Activated B cell treated with CpG ODN at 0.5 μM for 24 hours (primary cell): Measurements from ENCODE around the gene CUX1. TPM values are rescaled to one million over a fixed set of nuclear protein-coding genes. Genes with fewer than 3 reads are reported as not detected.

Source experiments
- ATAC-seq: fragments of 200-7000 bp; cut with Tn5 transposase; one replicate; pipeline ENCODE4 v1.10.0; 2021; ENCODE audit warnings: low read depth, mild to moderate bottlenecking, moderate library complexity
- CTCF ChIA-PET: fragments of 350-600 bp; sonication (Branson Sonifier 250); formaldehyde crosslinking; loops from one replicate; lab custom pipeline; 2021; ENCODE audit warnings: antibody characterized with exemption; lab: Charles Lee
- POLR2A ChIA-PET: fragments of 350-600 bp; sonication (Branson Sonifier 250); formaldehyde crosslinking; loops from one replicate; lab custom pipeline; 2021; ENCODE audit warnings: antibody characterized with exemption; lab: Charles Lee
- DNase-seq: peaks from one replicate; pipeline ENCODE4 v3.0.0; 2022
- H3K27ac Mint-ChIP-seq: one replicate; pipeline ENCODE4 v1.8.0; 2020; ENCODE audit warnings: mixed read lengths
- H3K27me3 Mint-ChIP-seq: one replicate; pipeline ENCODE4 v1.8.0; 2021; ENCODE audit warnings: mixed read lengths
- H3K36me3 Mint-ChIP-seq: one replicate; pipeline ENCODE4 v1.8.0; 2021; ENCODE audit warnings: low read depth, mixed read lengths
- H3K4me1 Mint-ChIP-seq: one replicate; pipeline ENCODE4 v1.8.0; 2021; ENCODE audit warnings: mixed read lengths
- H3K4me3 Mint-ChIP-seq: one replicate; pipeline ENCODE4 v1.8.0; 2020; ENCODE audit warnings: mild to moderate bottlenecking, mixed read lengths
- H3K9me3 Mint-ChIP-seq: one replicate; pipeline ENCODE4 v1.8.0; 2020; ENCODE audit warnings: mixed read lengths
- intact Hi-C: fragments of 100-400 bp; cut with micrococcal nuclease; formaldehyde crosslinking; loops from one replicate; pipeline ENCODE4 v1.15.1; 2024
- total RNA-seq: library from RNA; stranded (reverse); gene quantifications from 2 replicates; pipeline ENCODE4 v1.2.3, GENCODE V29; 2022
- TF ChIP-seq, protein P1 (sequence below): fragments of 200-600 bp; IDR thresholded peaks from one replicate; pipeline ENCODE4 v1.8.0; 2022; ENCODE audit warnings: antibody characterized with exemption, mild to moderate bottlenecking

Gene CUX1
- total RNA-seq, 1 donor from 2014 or later, result 61.7 TPM

DNA sequence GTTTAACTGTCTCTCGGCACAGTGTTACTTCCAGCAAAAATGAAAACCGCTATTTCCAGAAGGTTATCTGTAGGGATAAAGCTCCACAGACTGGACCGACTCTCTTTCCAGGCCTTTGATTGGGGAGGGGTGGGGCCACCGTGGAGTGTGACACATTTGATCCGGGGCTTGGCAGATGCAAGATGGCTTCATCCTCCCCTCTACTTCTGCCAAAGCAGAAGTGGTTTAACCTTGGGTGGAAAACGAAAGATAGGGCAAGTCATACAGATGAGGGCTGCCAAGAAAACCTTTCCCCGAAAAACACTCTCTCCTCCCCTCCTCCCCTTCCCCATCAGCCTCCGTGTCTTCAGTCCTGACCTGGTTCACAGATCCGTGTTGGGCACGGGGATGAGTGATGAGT is 329.6 kb downstream of the CUX1 start:
- Mint-ChIP-seq H3K27me3 (no peaks in the 10 kb centered on the region), H3K9me3 (no peaks in the 10 kb centered on the region), H3K4me1 (peaks cover 8% of the 10 kb centered on the region), H3K27ac (no peak overlapping the region), H3K36me3 (peaks cover 13% of the 10 kb centered on the region), H3K4me3 (no peak overlapping the region)
- ATAC-seq, result no peak
- ChIA-PET CTCF (no interaction called here), POLR2A (no interaction called here)
- TF ChIP-seq, protein P1, sequence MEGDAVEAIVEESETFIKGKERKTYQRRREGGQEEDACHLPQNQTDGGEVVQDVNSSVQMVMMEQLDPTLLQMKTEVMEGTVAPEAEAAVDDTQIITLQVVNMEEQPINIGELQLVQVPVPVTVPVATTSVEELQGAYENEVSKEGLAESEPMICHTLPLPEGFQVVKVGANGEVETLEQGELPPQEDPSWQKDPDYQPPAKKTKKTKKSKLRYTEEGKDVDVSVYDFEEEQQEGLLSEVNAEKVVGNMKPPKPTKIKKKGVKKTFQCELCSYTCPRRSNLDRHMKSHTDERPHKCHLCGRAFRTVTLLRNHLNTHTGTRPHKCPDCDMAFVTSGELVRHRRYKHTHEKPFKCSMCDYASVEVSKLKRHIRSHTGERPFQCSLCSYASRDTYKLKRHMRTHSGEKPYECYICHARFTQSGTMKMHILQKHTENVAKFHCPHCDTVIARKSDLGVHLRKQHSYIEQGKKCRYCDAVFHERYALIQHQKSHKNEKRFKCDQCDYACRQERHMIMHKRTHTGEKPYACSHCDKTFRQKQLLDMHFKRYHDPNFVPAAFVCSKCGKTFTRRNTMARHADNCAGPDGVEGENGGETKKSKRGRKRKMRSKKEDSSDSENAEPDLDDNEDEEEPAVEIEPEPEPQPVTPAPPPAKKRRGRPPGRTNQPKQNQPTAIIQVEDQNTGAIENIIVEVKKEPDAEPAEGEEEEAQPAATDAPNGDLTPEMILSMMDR, result no peak
- intact Hi-C loops, result loop anchor here (5.0 kb wide), 1 partner anchor 330 kb away; the partner anchor contains the start of gene CUX1
- no peak for DNase-seq

DNA sequence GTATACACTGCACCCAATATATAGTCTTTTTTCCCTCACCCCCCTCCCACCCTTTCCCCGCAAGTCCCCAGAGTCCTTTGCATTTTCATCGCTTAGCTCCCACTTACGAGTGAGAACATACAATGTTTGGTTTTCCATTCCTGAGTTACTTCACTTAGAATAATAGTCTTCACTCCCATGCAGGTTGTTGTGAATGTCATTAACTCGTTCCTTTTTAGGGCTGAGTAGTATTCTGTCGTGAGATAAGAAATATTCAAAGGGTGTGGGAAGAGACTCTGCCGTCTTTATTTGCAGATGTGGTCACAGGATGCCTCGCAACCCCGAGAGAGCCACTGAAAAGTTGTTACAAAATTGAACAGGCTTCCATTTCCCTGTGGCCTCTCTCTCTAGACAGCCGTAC is 331.4 kb downstream of the CUX1 start:
- DNase-seq (no peak), ATAC-seq (no peak)
- Mint-ChIP-seq H3K4me3 (no peak overlapping the region), H3K4me1 (peaks cover 7% of the 10 kb centered on the region), H3K36me3 (peaks cover 22% of the 10 kb centered on the region), H3K9me3 (no peaks in the 10 kb centered on the region), H3K27ac (no peak overlapping the region), H3K27me3 (no peaks in the 10 kb centered on the region)
- ChIA-PET CTCF (no interaction called here), POLR2A (no interaction called here)
- TF ChIP-seq, protein P1, result no peak
- intact Hi-C loops, result loop anchor here (5.0 kb wide), 1 partner anchor 331 kb away; the partner anchor contains the start of gene CUX1

DNA sequence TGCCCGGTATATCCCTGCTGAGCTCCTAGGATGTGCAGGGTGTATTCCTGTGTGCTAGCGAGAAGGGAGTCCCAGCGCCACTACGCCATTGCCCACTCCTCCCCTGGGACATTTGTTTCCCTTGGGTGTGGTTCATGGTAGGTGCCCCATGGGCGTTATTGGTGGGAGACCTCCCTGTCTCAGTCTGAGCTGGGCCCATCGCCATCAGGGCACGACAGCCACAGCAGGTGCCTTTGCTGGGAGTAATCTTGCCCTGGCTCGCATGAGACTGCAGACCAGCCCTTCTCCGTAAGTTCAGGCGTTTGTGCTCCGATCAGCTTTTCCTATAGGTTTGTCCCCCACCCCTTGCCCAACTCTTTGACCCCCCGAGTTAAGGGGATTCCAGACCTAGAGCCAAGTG is 332.0 kb downstream of the CUX1 start:
- intact Hi-C loops, result loop anchor here (5.0 kb wide), 1 partner anchor 332 kb away; the partner anchor contains the start of gene CUX1
- H3K27me3 Mint-ChIP-seq, result no peaks in the 10 kb centered on the region

DNA sequence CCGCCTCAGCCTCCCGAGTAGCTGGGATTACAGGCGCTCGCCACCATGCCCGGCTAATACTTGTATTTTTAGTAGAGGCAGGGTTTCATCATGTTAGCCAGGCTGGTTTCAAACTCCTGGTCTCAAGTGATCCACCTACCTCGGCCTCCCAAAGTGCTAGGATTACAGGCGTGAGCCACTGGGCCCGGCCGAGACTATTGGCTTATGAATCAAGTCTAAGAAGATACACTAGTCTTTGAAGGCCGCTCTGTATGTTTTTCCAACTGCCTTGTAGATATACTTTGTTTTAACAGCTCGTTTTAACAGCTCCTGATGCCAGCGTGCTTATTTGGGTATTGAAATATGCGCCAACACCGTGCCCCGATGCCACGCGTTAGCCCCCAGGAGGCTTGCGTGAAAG is 332.8 kb downstream of the CUX1 start:
- intact Hi-C loops, result no loop called here
- H3K36me3 Mint-ChIP-seq, result peaks cover 19% of the 10 kb centered on the region
- peaks cover 7% of the 10 kb centered on the region for H3K4me1 Mint-ChIP-seq
- no peaks in the 10 kb centered on the region for H3K27me3 Mint-ChIP-seq
- DNase-seq (no peak), ATAC-seq (no peak)
- POLR2A ChIA-PET, result no interaction called here
- CTCF ChIA-PET, result no interaction called here
- no peaks in the 10 kb centered on the region for H3K9me3 Mint-ChIP-seq
- TF ChIP-seq, protein P1, result no peak
- no peak overlapping the region for H3K4me3 Mint-ChIP-seq
- H3K27ac Mint-ChIP-seq, result no peak overlapping the region

More for the DNA sequence above, 332.0 kb downstream of the CUX1 start:
- ChIA-PET CTCF (no interaction called here), POLR2A (no interaction called here)
- TF ChIP-seq, protein P1, result no peak
- Mint-ChIP-seq H3K4me1 (peaks cover 7% of the 10 kb centered on the region), H3K9me3 (no peaks in the 10 kb centered on the region), H3K4me3 (no peak overlapping the region), H3K27ac (no peak overlapping the region), H3K36me3 (peaks cover 22% of the 10 kb centered on the region)
- no peak for ATAC-seq
- DNase-seq, result no peak

DNA sequence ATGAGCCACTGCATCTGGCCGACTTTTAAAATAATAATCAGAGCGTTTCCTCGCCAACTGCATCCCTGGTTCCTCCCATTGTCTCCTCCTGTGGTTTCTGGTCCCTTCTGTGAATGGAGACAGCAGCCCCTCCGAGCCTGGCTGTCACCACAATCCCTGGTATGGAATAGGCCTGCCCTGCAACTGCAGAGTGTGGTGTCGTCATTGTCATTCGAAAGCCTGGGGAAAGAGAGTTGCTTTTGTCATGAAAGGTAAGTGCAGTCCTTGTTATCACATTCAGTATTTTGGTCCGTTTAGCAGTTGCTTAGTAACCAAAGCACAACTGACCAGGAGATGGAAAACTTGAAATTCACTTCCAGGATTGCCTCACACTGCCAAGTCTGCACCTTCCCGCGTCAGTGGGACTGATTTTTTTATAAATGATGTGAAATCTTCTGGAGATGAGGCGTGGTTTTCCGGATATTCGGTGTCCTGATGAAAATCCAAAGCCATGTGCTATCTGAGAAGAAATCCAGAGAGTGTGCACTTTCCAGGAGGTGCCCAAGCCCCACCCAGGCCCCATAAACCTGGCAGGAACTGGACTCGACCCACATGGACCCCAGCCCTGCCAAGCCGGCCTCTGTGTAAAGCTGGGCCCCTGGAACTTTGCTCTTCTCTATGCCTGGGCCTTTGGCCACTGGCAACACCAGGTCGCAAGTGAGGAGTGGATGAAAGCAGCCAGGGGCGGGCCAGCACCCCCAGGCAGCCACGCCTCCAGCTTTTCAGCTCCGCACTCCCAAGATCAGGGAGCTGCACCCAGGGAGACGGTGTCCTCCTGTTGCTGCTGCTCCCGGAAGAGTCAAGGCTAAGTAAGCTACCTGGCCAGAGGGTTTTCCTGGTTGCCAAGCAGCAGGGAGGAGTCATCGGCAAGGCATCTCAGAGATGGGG is 335.5 kb downstream of the CUX1 start:
- POLR2A ChIA-PET, result no interaction called here
- Mint-ChIP-seq H3K9me3 (no peaks in the 10 kb centered on the region), H3K27me3 (no peaks in the 10 kb centered on the region), H3K27ac (no peak overlapping the region), H3K4me1 (no peaks in the 10 kb centered on the region), H3K4me3 (no peak overlapping the region), H3K36me3 (peaks cover 15% of the 10 kb centered on the region)
- intact Hi-C loops, result no loop called here
- no peak for ATAC-seq
- TF ChIP-seq, protein P1, result no peak
- CTCF ChIA-PET, result no interaction called here
- DNase-seq, result no peak
